ENCODE data around the gene SLAMF6. TPM values are rescaled to one million over a fixed set of nuclear protein-coding genes. Genes with fewer than 3 reads are reported as not detected.

Gene SLAMF6
- total and polyA plus RNA-seq, 4 experiments from 2014 or later, result 56.4 to 105 (median 78.0) TPM

GRCh38 chr1:160491981-160492380 lies 31.1 kb downstream of the SLAMF6 start:
- Histone ChIP-seq H3K27ac (ENCODE audit: low read depth, low read length) (no peak overlapping the region), H3K4me3 (ENCODE audit: low read length in 2 of 2) (no peak overlapping the region), H3K27me3 (ENCODE audit: insufficient read depth, low read length) (no peaks in the 10 kb centered on the region), H3K4me1 (ENCODE audit: insufficient read depth, low read length) (peaks cover 7% of the 10 kb centered on the region), H3K36me3 (ENCODE audit: insufficient read depth, low read length) (peaks cover 44% of the 10 kb centered on the region), H3K9me3 (ENCODE audit: control insufficient read depth in 1 of 2, low read length in 2 of 2) (no peaks in the 10 kb centered on the region)
- ChIA-PET POLR2A (ENCODE audit: partially characterized antibody) (interaction anchor here (1.2 to 1.6 kb wide), 2 partner anchors 9 to 17 kb away, joined by 3 to 4 read pairs; no protein-coding TSS in a partner anchor), CTCF (ENCODE audit: partially characterized antibody) (no interaction called here)
- Mint-ChIP-seq H3K4me1 (peaks cover 11 to 24% (median 14%) of the 10 kb centered on the region in 4 donors), H3K4me3 (no peak overlapping the region), H3K27ac (no peak overlapping the region), H3K9me3 (no peaks in the 10 kb centered on the region), H3K36me3 (peaks cover 50 to 63% of the 10 kb centered on the region in 2 donors), H3K27me3 (no peaks in the 10 kb centered on the region)
- no peak for DNase-seq
- intact Hi-C loops (cut with micrococcal nuclease), result no loop called here

- Mint-ChIP-seq H3K4me3 (no peak overlapping the region), H3K36me3 (peaks cover 57 to 66% of the 10 kb centered on the region in 2 donors), H3K27ac (peak overlapping the region in 3 of 7 donors; percentile 9 to 79 (median 59)), H3K27me3 (no peaks in the 10 kb centered on the region), H3K4me1 (peaks cover 10 to 25% (median 16%) of the 10 kb centered on the region in 4 donors), H3K9me3 (no peaks in the 10 kb centered on the region)
- H3K4me1 ChIP-seq (ENCODE audit: insufficient read depth, low read length), result peaks cover 7% of the 10 kb centered on the region
- ChIA-PET POLR2A (ENCODE audit: partially characterized antibody) (interaction anchor here (1.2 to 1.6 kb wide), 2 partner anchors 8 to 18 kb away, joined by 3 to 4 read pairs; no protein-coding TSS in a partner anchor), CTCF (ENCODE audit: partially characterized antibody) (no interaction called here)
- no peaks in the 10 kb centered on the region for H3K27me3 ChIP-seq (ENCODE audit: insufficient read depth, low read length)
- no peak overlapping the region for H3K27ac ChIP-seq (ENCODE audit: low read depth, low read length)
- H3K9me3 ChIP-seq (ENCODE audit: control insufficient read depth in 1 of 2, low read length in 2 of 2), result no peaks in the 10 kb centered on the region
- peaks cover 43% of the 10 kb centered on the region for H3K36me3 ChIP-seq (ENCODE audit: insufficient read depth, low read length)
- H3K4me3 ChIP-seq (ENCODE audit: low read length in 2 of 2), result no peak overlapping the region
- intact Hi-C loops (cut with micrococcal nuclease), result no loop called here
- DNase-seq, result no peak
Measured at GRCh38 chr1:160491017-160491416, 32.0 kb downstream of the SLAMF6 start.

GRCh38 chr1:160489513-160490261 lies 33.4 kb downstream of the SLAMF6 start:
- ChIA-PET CTCF (ENCODE audit: partially characterized antibody) (interaction anchor here (1.1 to 3.9 kb wide), 2 partner anchors 10 to 61 kb away, joined by 3 to 18 read pairs; no protein-coding TSS in a partner anchor), POLR2A (ENCODE audit: partially characterized antibody) (interaction anchor here (1.8 kb wide), 1 partner anchor 33 kb away, joined by 6 read pairs; the partner anchor contains the start of gene SLAMF6)
- DNase-seq, result no peak
- H3K27me3 Mint-ChIP-seq, result no peaks in the 10 kb centered on the region
- H3K36me3 ChIP-seq (ENCODE audit: insufficient read depth, low read length), result peaks cover 40% of the 10 kb centered on the region
- no peak overlapping the region for H3K27ac ChIP-seq (ENCODE audit: low read depth, low read length)
- H3K4me1 ChIP-seq (ENCODE audit: insufficient read depth, low read length), result peaks cover 7% of the 10 kb centered on the region
- H3K9me3 ChIP-seq (ENCODE audit: control insufficient read depth in 1 of 2, low read length in 2 of 2), result no peaks in the 10 kb centered on the region
- no peak overlapping the region for H3K4me3 Mint-ChIP-seq
- intact Hi-C loops (cut with micrococcal nuclease), result no loop called here
- peaks cover 0 to 3% (median 0%) of the 10 kb centered on the region in 8 donors for H3K9me3 Mint-ChIP-seq
- H3K4me3 ChIP-seq (ENCODE audit: low read length in 2 of 2), result no peak overlapping the region
- H3K27me3 ChIP-seq (ENCODE audit: insufficient read depth, low read length), result no peaks in the 10 kb centered on the region
- peak overlapping the region in 6 of 7 donors; percentile 47 to 86 (median 74) for H3K27ac Mint-ChIP-seq
- peaks cover 53 to 62% of the 10 kb centered on the region in 2 donors for H3K36me3 Mint-ChIP-seq
- peaks cover 7 to 19% (median 13%) of the 10 kb centered on the region in 4 donors for H3K4me1 Mint-ChIP-seq

- Mint-ChIP-seq H3K4me3 (no peak overlapping the region), H3K36me3 (peaks cover 48 to 59% of the 10 kb centered on the region in 2 donors), H3K27ac (peak overlapping the region in 6 of 7 donors; percentile 30 to 53 (median 36)), H3K9me3 (peaks cover 0 to 3% (median 0%) of the 10 kb centered on the region in 8 donors), H3K4me1 (peaks cover 15 to 24% (median 17%) of the 10 kb centered on the region in 4 donors), H3K27me3 (no peaks in the 10 kb centered on the region)
- Histone ChIP-seq H3K27ac (ENCODE audit: low read depth, low read length) (no peak overlapping the region), H3K4me3 (ENCODE audit: low read length in 2 of 2) (no peak overlapping the region), H3K27me3 (ENCODE audit: insufficient read depth, low read length) (no peaks in the 10 kb centered on the region), H3K9me3 (ENCODE audit: control insufficient read depth in 1 of 2, low read length in 2 of 2) (no peaks in the 10 kb centered on the region), H3K4me1 (ENCODE audit: insufficient read depth, low read length) (peaks cover 7% of the 10 kb centered on the region), H3K36me3 (ENCODE audit: insufficient read depth, low read length) (peaks cover 40% of the 10 kb centered on the region)
- no peak for DNase-seq
- CTCF ChIA-PET (ENCODE audit: partially characterized antibody), result interaction anchor here (1.1 to 3.9 kb wide), 3 partner anchors 11 to 60 kb away, joined by 3 to 18 read pairs (median 5); no protein-coding TSS in a partner anchor
- intact Hi-C loops (cut with micrococcal nuclease), result no loop called here
- POLR2A ChIA-PET (ENCODE audit: partially characterized antibody), result interaction anchor here (0.7 to 1.8 kb wide), 2 partner anchors 28 to 34 kb away, joined by 3 to 6 read pairs; partner anchors contain the start of gene SLAMF6
Measured at GRCh38 chr1:160488347-160489058, 34.6 kb downstream of the SLAMF6 start.

- Histone ChIP-seq H3K4me3 (ENCODE audit: low read length in 2 of 2) (no peak overlapping the region), H3K36me3 (ENCODE audit: insufficient read depth, low read length) (peaks cover 32% of the 10 kb centered on the region), H3K9me3 (ENCODE audit: control insufficient read depth in 1 of 2, low read length in 2 of 2) (no peaks in the 10 kb centered on the region), H3K27ac (ENCODE audit: low read depth, low read length) (no peak overlapping the region), H3K4me1 (ENCODE audit: insufficient read depth, low read length) (peaks cover 8% of the 10 kb centered on the region), H3K27me3 (ENCODE audit: insufficient read depth, low read length) (no peaks in the 10 kb centered on the region)
- H3K4me1 Mint-ChIP-seq, result peaks cover 26 to 37% (median 32%) of the 10 kb centered on the region in 4 donors
- no peak for DNase-seq
- CTCF ChIA-PET (ENCODE audit: partially characterized antibody), result no interaction called here
- H3K9me3 Mint-ChIP-seq, result peaks cover 0 to 4% (median 0%) of the 10 kb centered on the region in 8 donors
- intact Hi-C loops (cut with micrococcal nuclease), result no loop called here
- H3K27ac Mint-ChIP-seq, result peak overlapping the region in 4 of 7 donors; percentile 0 to 68 (median 31)
- H3K36me3 Mint-ChIP-seq, result peaks cover 48 to 60% of the 10 kb centered on the region in 2 donors
- POLR2A ChIA-PET (ENCODE audit: partially characterized antibody), result interaction anchor here (1.2 kb wide), 1 partner anchor 54 kb away, joined by 3 read pairs; no protein-coding TSS in a partner anchor
- no peaks in the 10 kb centered on the region for H3K27me3 Mint-ChIP-seq
- H3K4me3 Mint-ChIP-seq, result no peak overlapping the region
Measured at GRCh38 chr1:160486453-160486852, 36.6 kb downstream of the SLAMF6 start.

GRCh38 chr1:160483505-160484185 lies 39.4 kb downstream of the SLAMF6 start:
- H3K27ac Mint-ChIP-seq, result peak overlapping the region; percentile 20 to 89 (median 60)
- Histone ChIP-seq H3K27me3 (ENCODE audit: insufficient read depth, low read length) (no peaks in the 10 kb centered on the region), H3K9me3 (ENCODE audit: control insufficient read depth in 1 of 2, low read length in 2 of 2) (no peaks in the 10 kb centered on the region), H3K36me3 (ENCODE audit: insufficient read depth, low read length) (peaks cover 8% of the 10 kb centered on the region), H3K4me1 (ENCODE audit: insufficient read depth, low read length) (peaks cover 24% of the 10 kb centered on the region), H3K4me3 (ENCODE audit: low read length in 2 of 2) (no peak overlapping the region), H3K27ac (ENCODE audit: low read depth, low read length) (no peak overlapping the region)
- peaks cover 36 to 53% (median 44%) of the 10 kb centered on the region in 4 donors for H3K4me1 Mint-ChIP-seq
- H3K4me3 Mint-ChIP-seq, result peak overlapping the region in 1 of 8 donors; percentile 26
- H3K27me3 Mint-ChIP-seq, result no peaks in the 10 kb centered on the region
- H3K36me3 Mint-ChIP-seq, result peaks cover 27 to 37% of the 10 kb centered on the region in 2 donors
- CTCF ChIA-PET (ENCODE audit: partially characterized antibody), result interaction anchor here (0.9 to 3.2 kb wide), 8 partner anchors 12 to 135 kb away, joined by 3 to 14 read pairs (median 4); partner anchors contain the start of gene SLAMF6
- no peak for DNase-seq
- intact Hi-C loops (cut with micrococcal nuclease), result loop anchor here (2.0 kb wide), 1 partner anchor 55 kb away; no protein-coding TSS in a partner anchor
- POLR2A ChIA-PET (ENCODE audit: partially characterized antibody), result interaction anchor here (0.8 to 3.3 kb wide), 15 partner anchors 8 to 65 kb away, joined by 3 to 12 read pairs (median 4); partner anchors contain the start of gene SLAMF6
- H3K9me3 Mint-ChIP-seq, result peaks cover 0 to 13% (median 8%) of the 10 kb centered on the region in 8 donors
